Measurements from ENCODE around the gene ZSCAN9.

Gene ZSCAN9

DNA sequence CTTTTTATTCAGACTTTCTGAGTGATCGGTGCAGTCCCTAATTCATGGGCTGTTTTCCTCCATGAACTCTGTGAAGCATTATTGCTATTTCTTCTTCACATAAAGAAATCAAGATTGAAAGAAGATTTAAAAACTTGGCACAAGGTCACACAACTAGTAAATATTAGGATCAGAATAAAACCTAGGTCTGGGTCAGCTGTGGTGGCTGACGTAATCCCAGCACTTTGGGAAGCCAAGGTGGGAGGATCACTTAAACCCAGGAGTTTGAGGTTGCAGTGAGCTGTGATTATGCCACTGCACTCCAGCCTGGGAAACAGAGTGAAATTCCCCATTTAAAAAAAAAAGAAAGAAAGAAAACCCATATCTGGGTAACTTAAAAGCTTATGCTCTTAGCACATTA, 1.4 kb downstream of the ZSCAN9 start:
- no peak overlapping the region for H2BK5ac ChIP-seq (ENCODE audit: low read length)
- H3K56ac ChIP-seq (ENCODE audit: low read length): no peak overlapping the region
- no peaks in the 10 kb centered on the region for H3K4me1 ChIP-seq (ENCODE audit: control insufficient read depth, low read depth, low read length)
- H3K36me3 ChIP-seq (ENCODE audit: control insufficient read depth, insufficient read depth, low read length): peaks cover 13% of the 10 kb centered on the region
- no peak overlapping the region for H3K27ac ChIP-seq (ENCODE audit: low read depth, low read length)
- no CpG with 5 or more reads among the region's 2 CpGs for WGBS (ENCODE audit: extremely low coverage, insufficient coverage, low lambda C conversion rate)
- H3K27me3 ChIP-seq (ENCODE audit: insufficient read depth, low read length, poor library complexity): peaks cover 7% of the 10 kb centered on the region
- no peak overlapping the region for H3K4me3 ChIP-seq (ENCODE audit: low read length)
- H3K4me2 ChIP-seq (ENCODE audit: low read length): no peak overlapping the region
- no peak overlapping the region for H2BK15ac ChIP-seq (replicated peaks; ENCODE audit: low read depth)
- no peak overlapping the region for H3K23ac ChIP-seq (ENCODE audit: low read length)
- peaks cover 7% of the 10 kb centered on the region for H3K79me2 ChIP-seq (ENCODE audit: control insufficient read depth, insufficient read depth, low read length)
- H2AK5ac ChIP-seq (ENCODE audit: low read length): no peak overlapping the region
- no peak overlapping the region for H4K8ac ChIP-seq (ENCODE audit: low read depth, low read length)
- H3K18ac ChIP-seq (ENCODE audit: low read length): no peak overlapping the region
- DNase-seq: no peak
- no peak overlapping the region for H3K4ac ChIP-seq (ENCODE audit: low read depth, low read length)
- H4K5ac ChIP-seq (ENCODE audit: low read length): no peak overlapping the region
- no peak overlapping the region for H2BK120ac ChIP-seq (ENCODE audit: low read depth, low read length)
- peaks cover 9% of the 10 kb centered on the region for H3K79me1 ChIP-seq (ENCODE audit: low read length)
- peak overlapping the region; percentile 24 for H3K9ac ChIP-seq (ENCODE audit: low read length)

DNA sequence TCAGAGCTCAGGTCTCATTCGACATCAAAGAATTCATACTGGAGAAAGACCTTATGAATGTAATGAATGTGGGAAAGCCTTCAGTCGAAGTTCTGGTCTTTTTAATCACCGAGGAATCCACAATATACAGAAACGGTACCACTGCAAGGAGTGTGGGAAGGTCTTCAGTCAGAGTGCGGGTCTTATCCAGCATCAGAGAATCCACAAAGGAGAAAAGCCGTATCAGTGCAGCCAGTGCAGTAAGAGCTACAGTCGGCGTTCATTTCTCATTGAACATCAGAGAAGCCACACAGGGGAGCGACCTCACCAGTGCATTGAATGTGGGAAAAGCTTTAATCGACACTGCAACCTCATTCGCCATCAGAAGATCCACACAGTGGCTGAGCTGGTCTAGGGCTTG, 7.7 kb downstream of the ZSCAN9 start:
- Histone ChIP-seq H2BK5ac (ENCODE audit: low read length) (no peak overlapping the region), H3K9ac (ENCODE audit: low read length) (no peak overlapping the region), H2BK15ac (replicated peaks; ENCODE audit: low read depth) (no peak overlapping the region), H3K4me3 (ENCODE audit: low read length) (no peak overlapping the region), H4K8ac (ENCODE audit: low read depth, low read length) (no peak overlapping the region), H4K5ac (ENCODE audit: low read length) (no peak overlapping the region), H3K27me3 (ENCODE audit: insufficient read depth, low read length, poor library complexity) (no peaks in the 10 kb centered on the region), H3K27ac (ENCODE audit: low read depth, low read length) (no peak overlapping the region), H3K56ac (ENCODE audit: low read length) (no peak overlapping the region), H3K18ac (ENCODE audit: low read length) (no peak overlapping the region), H3K4me1 (ENCODE audit: control insufficient read depth, low read depth, low read length) (no peaks in the 10 kb centered on the region), H3K4ac (ENCODE audit: low read depth, low read length) (no peak overlapping the region), H2AK5ac (ENCODE audit: low read length) (no peak overlapping the region), H3K79me1 (ENCODE audit: low read length) (no peaks in the 10 kb centered on the region), H3K4me2 (ENCODE audit: low read length) (no peak overlapping the region), H3K36me3 (ENCODE audit: control insufficient read depth, insufficient read depth, low read length) (peaks cover 19% of the 10 kb centered on the region), H3K79me2 (ENCODE audit: control insufficient read depth, insufficient read depth, low read length) (no peaks in the 10 kb centered on the region), H3K23ac (ENCODE audit: low read length) (no peak overlapping the region), H2BK120ac (ENCODE audit: low read depth, low read length) (no peak overlapping the region)
- WGBS (ENCODE audit: extremely low coverage, insufficient coverage, low lambda C conversion rate): no CpG with 5 or more reads among the region's 11 CpGs
- DNase-seq: no peak

DNA sequence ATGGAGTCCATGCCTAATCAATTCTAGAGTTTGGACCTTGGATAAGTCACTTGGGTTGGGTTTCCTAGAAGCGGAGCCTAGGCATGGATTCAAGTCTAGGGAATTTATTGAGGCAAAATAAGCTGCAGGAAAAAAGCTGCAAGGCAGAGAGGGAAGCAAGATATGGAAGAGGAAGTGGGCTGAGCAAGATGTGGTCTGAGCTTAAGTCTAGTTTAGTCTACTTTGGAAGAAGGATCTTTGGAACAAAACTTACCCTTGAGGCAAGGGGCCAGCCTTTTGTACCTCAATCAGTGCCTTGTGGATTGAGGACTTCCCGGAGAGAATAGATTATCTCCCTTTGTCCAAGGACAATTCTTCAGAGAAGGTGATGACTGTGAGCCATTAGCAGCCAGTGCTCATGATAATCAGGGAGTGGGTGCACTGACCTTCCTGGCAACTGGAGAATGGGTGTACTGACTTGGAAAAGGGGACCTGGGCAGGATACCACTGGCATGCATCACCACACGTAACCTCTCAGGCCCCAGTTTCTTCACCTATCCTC, 10.9 kb downstream of the ZSCAN9 start:
- Histone ChIP-seq H3K79me1 (ENCODE audit: low read length) (no peaks in the 10 kb centered on the region), H3K27me3 (ENCODE audit: insufficient read depth, low read length, poor library complexity) (no peaks in the 10 kb centered on the region), H3K27ac (ENCODE audit: low read depth, low read length) (no peak overlapping the region), H3K18ac (ENCODE audit: low read length) (no peak overlapping the region), H3K56ac (ENCODE audit: low read length) (no peak overlapping the region), H2BK5ac (ENCODE audit: low read length) (no peak overlapping the region), H3K4ac (ENCODE audit: low read depth, low read length) (no peak overlapping the region), H4K5ac (ENCODE audit: low read length) (no peak overlapping the region), H2AK5ac (ENCODE audit: low read length) (no peak overlapping the region), H2BK120ac (ENCODE audit: low read depth, low read length) (no peak overlapping the region), H3K4me1 (ENCODE audit: control insufficient read depth, low read depth, low read length) (no peaks in the 10 kb centered on the region), H3K9ac (ENCODE audit: low read length) (no peak overlapping the region), H3K36me3 (ENCODE audit: control insufficient read depth, insufficient read depth, low read length) (peaks cover 8% of the 10 kb centered on the region), H3K4me2 (ENCODE audit: low read length) (no peak overlapping the region), H3K79me2 (ENCODE audit: control insufficient read depth, insufficient read depth, low read length) (no peaks in the 10 kb centered on the region), H3K4me3 (ENCODE audit: low read length) (no peak overlapping the region), H4K8ac (ENCODE audit: low read depth, low read length) (no peak overlapping the region), H3K23ac (ENCODE audit: low read length) (no peak overlapping the region), H2BK15ac (replicated peaks; ENCODE audit: low read depth) (no peak overlapping the region)
- WGBS (ENCODE audit: extremely low coverage, insufficient coverage, low lambda C conversion rate): no CpG with 5 or more reads among the region's 3 CpGs
- peak; percentile 40 for DNase-seq

DNA sequence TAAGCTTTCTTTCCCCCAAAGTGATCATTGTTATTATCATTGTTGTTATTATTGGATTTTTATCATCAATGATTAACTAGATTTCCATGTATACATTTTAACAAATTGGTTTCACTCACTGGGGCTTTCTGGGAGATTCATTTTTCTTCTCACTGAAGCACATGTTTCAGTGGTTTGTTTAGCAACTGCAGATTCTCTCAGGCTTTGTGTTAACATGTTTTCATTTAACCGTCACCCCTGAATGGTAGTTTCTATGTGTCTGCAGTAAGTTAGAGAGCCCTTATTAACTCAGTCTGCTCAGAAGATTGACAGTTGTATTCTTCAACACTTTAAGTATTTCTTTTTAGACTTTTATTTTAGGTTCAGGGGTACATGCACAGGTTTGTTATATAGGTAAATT, 14.6 kb downstream of the ZSCAN9 start:
- Histone ChIP-seq H2BK120ac (ENCODE audit: low read depth, low read length) (no peak overlapping the region), H2BK5ac (ENCODE audit: low read length) (no peak overlapping the region), H3K4me3 (ENCODE audit: low read length) (no peak overlapping the region), H3K4me1 (ENCODE audit: control insufficient read depth, low read depth, low read length) (no peaks in the 10 kb centered on the region), H2BK15ac (replicated peaks; ENCODE audit: low read depth) (no peak overlapping the region), H3K79me1 (ENCODE audit: low read length) (no peaks in the 10 kb centered on the region), H3K36me3 (ENCODE audit: control insufficient read depth, insufficient read depth, low read length) (no peaks in the 10 kb centered on the region), H3K23ac (ENCODE audit: low read length) (no peak overlapping the region), H2AK5ac (ENCODE audit: low read length) (no peak overlapping the region), H4K5ac (ENCODE audit: low read length) (no peak overlapping the region), H3K79me2 (ENCODE audit: control insufficient read depth, insufficient read depth, low read length) (no peaks in the 10 kb centered on the region), H4K8ac (ENCODE audit: low read depth, low read length) (no peak overlapping the region), H3K9ac (ENCODE audit: low read length) (no peak overlapping the region), H3K4ac (ENCODE audit: low read depth, low read length) (no peak overlapping the region), H3K27me3 (ENCODE audit: insufficient read depth, low read length, poor library complexity) (no peaks in the 10 kb centered on the region), H3K18ac (ENCODE audit: low read length) (no peak overlapping the region), H3K4me2 (ENCODE audit: low read length) (no peak overlapping the region), H3K27ac (ENCODE audit: low read depth, low read length) (no peak overlapping the region), H3K56ac (ENCODE audit: low read length) (no peak overlapping the region)
- no peak for DNase-seq
- no CpG with 5 or more reads among the region's 1 CpG for WGBS (ENCODE audit: extremely low coverage, insufficient coverage, low lambda C conversion rate)

DNA sequence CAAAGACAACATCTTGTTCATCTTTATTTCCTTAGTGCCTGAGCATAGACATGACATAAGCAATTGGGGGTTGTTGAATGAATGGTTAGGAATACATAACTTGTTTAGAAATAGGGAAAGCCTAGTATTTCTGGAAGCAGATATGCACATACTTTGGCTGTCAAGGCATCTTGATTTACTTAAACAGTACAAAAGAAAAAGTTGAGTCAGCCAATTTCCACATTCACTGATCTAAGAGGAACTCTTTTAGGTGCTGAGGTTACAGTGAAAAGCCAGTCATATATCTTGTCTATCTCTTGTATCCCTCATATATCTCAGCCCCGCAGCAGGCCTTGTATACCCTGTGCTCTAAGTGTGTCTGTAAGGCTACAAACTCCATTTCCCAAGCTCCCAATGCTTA, 15.4 kb downstream of the ZSCAN9 start:
- Histone ChIP-seq H3K4me1 (ENCODE audit: control insufficient read depth, low read depth, low read length) (no peaks in the 10 kb centered on the region), H2AK5ac (ENCODE audit: low read length) (no peak overlapping the region), H3K56ac (ENCODE audit: low read length) (no peak overlapping the region), H3K4me3 (ENCODE audit: low read length) (no peak overlapping the region), H3K27me3 (ENCODE audit: insufficient read depth, low read length, poor library complexity) (no peaks in the 10 kb centered on the region), H3K23ac (ENCODE audit: low read length) (no peak overlapping the region), H3K36me3 (ENCODE audit: control insufficient read depth, insufficient read depth, low read length) (no peaks in the 10 kb centered on the region), H2BK5ac (ENCODE audit: low read length) (no peak overlapping the region), H2BK120ac (ENCODE audit: low read depth, low read length) (no peak overlapping the region), H3K79me2 (ENCODE audit: control insufficient read depth, insufficient read depth, low read length) (no peaks in the 10 kb centered on the region), H2BK15ac (replicated peaks; ENCODE audit: low read depth) (no peak overlapping the region), H3K4me2 (ENCODE audit: low read length) (no peak overlapping the region), H3K9ac (ENCODE audit: low read length) (no peak overlapping the region), H3K18ac (ENCODE audit: low read length) (no peak overlapping the region), H3K79me1 (ENCODE audit: low read length) (no peaks in the 10 kb centered on the region), H3K4ac (ENCODE audit: low read depth, low read length) (no peak overlapping the region), H4K5ac (ENCODE audit: low read length) (no peak overlapping the region), H4K8ac (ENCODE audit: low read depth, low read length) (no peak overlapping the region), H3K27ac (ENCODE audit: low read depth, low read length) (no peak overlapping the region)
- no CpG with 5 or more reads among the region's 1 CpG for WGBS (ENCODE audit: extremely low coverage, insufficient coverage, low lambda C conversion rate)
- no peak for DNase-seq

DNA sequence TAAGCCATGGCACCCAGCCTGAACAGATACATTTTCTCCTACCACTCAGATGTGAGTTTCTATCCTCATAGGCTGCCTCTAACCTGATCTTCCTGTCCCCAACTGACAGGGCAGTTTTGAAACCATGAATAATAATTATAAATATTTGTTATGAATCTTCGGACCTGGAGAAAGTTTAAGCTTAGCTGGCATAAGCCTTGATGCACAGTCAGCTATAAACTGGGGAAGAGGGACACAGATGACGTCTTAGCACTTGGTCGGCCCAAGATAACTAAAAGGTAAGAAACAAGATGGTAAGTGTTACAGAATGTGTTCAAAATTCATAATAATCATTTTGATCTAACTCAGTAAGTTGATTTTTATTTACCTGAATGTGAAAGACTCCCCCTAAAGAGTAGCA, 18.9 kb downstream of the ZSCAN9 start:
- Histone ChIP-seq H3K4me1 (ENCODE audit: control insufficient read depth, low read depth, low read length) (no peaks in the 10 kb centered on the region), H3K79me2 (ENCODE audit: control insufficient read depth, insufficient read depth, low read length) (no peaks in the 10 kb centered on the region), H3K9ac (ENCODE audit: low read length) (no peak overlapping the region), H3K4me3 (ENCODE audit: low read length) (no peak overlapping the region), H2BK120ac (ENCODE audit: low read depth, low read length) (no peak overlapping the region), H2BK15ac (replicated peaks; ENCODE audit: low read depth) (no peak overlapping the region), H2BK5ac (ENCODE audit: low read length) (no peak overlapping the region), H2AK5ac (ENCODE audit: low read length) (no peak overlapping the region), H4K5ac (ENCODE audit: low read length) (no peak overlapping the region), H4K8ac (ENCODE audit: low read depth, low read length) (no peak overlapping the region), H3K18ac (ENCODE audit: low read length) (no peak overlapping the region), H3K23ac (ENCODE audit: low read length) (no peak overlapping the region), H3K27me3 (ENCODE audit: insufficient read depth, low read length, poor library complexity) (no peaks in the 10 kb centered on the region), H3K79me1 (ENCODE audit: low read length) (no peaks in the 10 kb centered on the region), H3K56ac (ENCODE audit: low read length) (no peak overlapping the region), H3K4ac (ENCODE audit: low read depth, low read length) (no peak overlapping the region), H3K27ac (ENCODE audit: low read depth, low read length) (no peak overlapping the region), H3K4me2 (ENCODE audit: low read length) (no peak overlapping the region), H3K36me3 (ENCODE audit: control insufficient read depth, insufficient read depth, low read length) (no peaks in the 10 kb centered on the region)
- no peak for DNase-seq
- WGBS (ENCODE audit: extremely low coverage, insufficient coverage, low lambda C conversion rate): no CpG with 5 or more reads among the region's 3 CpGs
